ENCODE measurements around the gene PDZD2.

DNA sequence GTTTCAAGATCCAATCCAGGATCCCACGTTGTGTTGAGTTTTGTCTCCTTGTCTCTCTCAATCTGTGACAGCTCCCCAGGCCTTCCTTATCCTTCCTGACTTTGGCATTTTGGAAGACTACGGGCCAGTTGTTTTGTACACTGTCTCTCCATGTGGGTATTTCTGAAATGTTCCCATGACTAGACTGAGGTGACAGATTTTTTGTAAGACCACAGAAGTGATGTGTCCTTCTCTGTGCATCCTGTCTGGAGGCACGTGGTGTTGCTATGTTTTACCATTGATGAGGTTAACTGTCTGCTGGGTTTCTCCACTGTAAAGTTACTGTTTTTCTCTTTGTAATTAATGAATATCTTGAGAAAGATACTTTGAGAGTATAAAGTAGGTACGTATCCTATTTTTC, 15.7 kb upstream of the PDZD2 start:
- TF ChIP-seq POLR2A (IDR thresholded peaks at IDR 0.05; ENCODE audit: low read depth) (no peak), CTCF (IDR thresholded peaks at IDR 0.05) (no peak), EP300 (IDR thresholded peaks at IDR 0.05) (no peak)

Measured in esophagus muscularis mucosa (tissue), 4 donors.